Measurements from ENCODE around the gene ATRAID. TPM values are rescaled to one million over a fixed set of nuclear protein-coding genes. Genes with fewer than 3 reads are reported as not detected.

Gene ATRAID
- total and polyA plus RNA-seq, 12 donors = 116 to 162 (median 132) TPM

GRCh38 chr2:27247893-27248292 lies 36.1 kb downstream of the ATRAID start:
- 70 to 86% methylated on average over 4 of the region's 4 CpGs for WGBS, 2 donors
- no peak for DNase-seq

GRCh38 chr2:27249159-27249890 lies 37.5 kb downstream of the ATRAID start:
- intact Hi-C loops (cut with DNase I) = loop anchor here in 2 of 10 donors (5.0 kb wide), 2 partner anchors 33 to 48 kb away; partner anchors contain the start of gene TRIM54 (in 1 of the 2)
- no peak for TF ChIP-seq CTCF (IDR thresholded peaks at IDR 0.05)
- Histone ChIP-seq H3K27me3 (peaks cover 0 to 40% (median 20%) of the 10 kb centered on the region in 7 donors), H3K27ac (no peak overlapping the region), H3K36me3 (peaks cover 0 to 4% (median 0%) of the 10 kb centered on the region in 9 donors), H3K9me3 (no peaks in the 10 kb centered on the region), H3K4me1 (peaks cover 0 to 20% (median 8%) of the 10 kb centered on the region in 9 donors), H3K4me3 (no peak overlapping the region)
- WGBS, 2 donors = 47 to 60% methylated on average over 12 of the region's 12 CpGs
- ATAC-seq = no peak
- DNase-seq = no peak

More at GRCh38 chr2:27247893-27248292, 36.1 kb downstream of the ATRAID start:
- Histone ChIP-seq H3K4me3 (no peak overlapping the region), H3K27ac (no peak overlapping the region), H3K9me3 (no peaks in the 10 kb centered on the region), H3K4me1 (peaks cover 0 to 34% (median 17%) of the 10 kb centered on the region in 9 donors), H3K36me3 (peaks cover 0 to 18% (median 0%) of the 10 kb centered on the region in 9 donors), H3K27me3 (peaks cover 0 to 27% (median 12%) of the 10 kb centered on the region in 7 donors)
- no peak for ATAC-seq
- no peak for TF ChIP-seq CTCF (IDR thresholded peaks at IDR 0.05)
- intact Hi-C loops (cut with DNase I) = loop anchor here in 2 of 10 donors (5.0 kb wide), 2 partner anchors 34 to 49 kb away; partner anchors contain the start of gene TRIM54 (in 1 of the 2)

- Histone ChIP-seq H3K4me1 (peaks cover 0 to 20% (median 9%) of the 10 kb centered on the region in 9 donors), H3K36me3 (no peaks in the 10 kb centered on the region), H3K4me3 (peak overlapping the region in 1 of 10 donors; percentile 10), H3K27me3 (peaks cover 0 to 43% (median 22%) of the 10 kb centered on the region in 7 donors), H3K9me3 (no peaks in the 10 kb centered on the region), H3K27ac (no peak overlapping the region)
- intact Hi-C loops (cut with DNase I) = loop anchor here in 7 of 10 donors (1.0 to 10.0 kb wide), 7 partner anchors 31 to 55 kb away; partner anchors contain the start of genes TRIM54 (in 2 of the 7) and UCN (in 1 of the 7)
- WGBS, 2 donors = 16 to 18% methylated on average over 22 of the region's 22 CpGs
- ATAC-seq (peak; percentile 71 to 87 (median 79)), DNase-seq (peak; percentile 45 to 64)
- TF ChIP-seq CTCF (IDR thresholded peaks at IDR 0.05) = peak; percentile 40 to 81 (median 75)
These were observed 38.2 kb downstream of the ATRAID start for GRCh38 chr2:27249891-27250651.
